Measurements from ENCODE around the gene CUZD1.

- TF ChIP-seq CTCF (IDR thresholded peaks at IDR 0.05): no peak
- no peak for TF ChIP-seq POLR2A (IDR thresholded peaks at IDR 0.05)
Observed at GRCh38 chr10:122814493-122814892, 31.2 kb downstream of the CUZD1 start.
